CD4-positive, alpha-beta T cell treated with Interleukin-4 for 4 hours (primary cell): ENCODE measurements around the gene NOTCH1.

Source experiments
- DNase-seq: peaks from one replicate; pipeline ENCODE4 v3.0.0-alpha.2; 2020

NOTCH1 gene

DNA sequence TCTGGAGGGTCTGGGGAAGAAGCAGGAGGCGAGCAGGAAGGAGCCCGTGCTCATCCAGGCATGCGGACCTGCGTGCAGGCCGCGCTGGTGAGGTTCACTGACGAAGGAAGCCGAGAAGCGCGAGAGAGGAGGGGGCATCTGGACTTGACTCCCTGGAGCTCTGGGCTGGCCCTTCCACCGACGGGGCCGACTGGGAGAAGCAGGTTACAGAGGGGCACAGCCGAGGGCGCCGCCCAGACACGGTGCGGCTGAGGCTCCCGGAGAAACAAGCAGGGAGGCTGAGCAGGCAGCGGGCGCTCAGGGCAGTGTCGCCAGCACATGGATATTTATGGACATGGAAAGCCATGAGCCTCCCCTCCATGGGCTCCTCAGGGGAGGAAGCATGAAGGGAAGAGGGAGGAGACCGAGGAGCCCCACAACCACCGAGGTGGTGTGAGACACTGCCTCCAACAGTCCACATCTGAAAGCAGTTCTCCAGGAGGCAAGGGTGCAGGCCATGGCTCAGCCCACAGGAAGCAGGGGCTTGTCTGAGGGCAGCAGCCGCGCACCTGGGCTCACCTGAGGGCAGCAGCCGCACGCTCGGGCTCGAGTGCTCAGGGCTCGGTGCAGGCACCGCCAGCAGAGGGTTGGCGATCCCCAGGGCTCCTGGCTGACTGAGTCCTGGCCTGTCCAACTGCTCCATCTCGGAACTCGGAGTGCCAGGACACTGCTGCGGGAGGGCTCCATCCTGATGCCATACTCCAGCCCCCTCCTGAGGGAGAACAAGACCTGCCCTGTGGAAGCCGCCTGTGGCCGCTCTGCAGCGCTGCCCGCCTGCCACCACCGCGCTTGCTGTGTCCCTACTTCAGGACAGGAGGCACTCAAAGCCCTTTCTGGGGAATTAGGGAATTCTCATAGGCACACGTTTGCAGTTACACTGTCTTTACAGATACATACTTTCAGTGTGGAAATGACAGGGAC lies 90.5 kb downstream of the NOTCH1 start:
- DNase-seq: no peak

DNA sequence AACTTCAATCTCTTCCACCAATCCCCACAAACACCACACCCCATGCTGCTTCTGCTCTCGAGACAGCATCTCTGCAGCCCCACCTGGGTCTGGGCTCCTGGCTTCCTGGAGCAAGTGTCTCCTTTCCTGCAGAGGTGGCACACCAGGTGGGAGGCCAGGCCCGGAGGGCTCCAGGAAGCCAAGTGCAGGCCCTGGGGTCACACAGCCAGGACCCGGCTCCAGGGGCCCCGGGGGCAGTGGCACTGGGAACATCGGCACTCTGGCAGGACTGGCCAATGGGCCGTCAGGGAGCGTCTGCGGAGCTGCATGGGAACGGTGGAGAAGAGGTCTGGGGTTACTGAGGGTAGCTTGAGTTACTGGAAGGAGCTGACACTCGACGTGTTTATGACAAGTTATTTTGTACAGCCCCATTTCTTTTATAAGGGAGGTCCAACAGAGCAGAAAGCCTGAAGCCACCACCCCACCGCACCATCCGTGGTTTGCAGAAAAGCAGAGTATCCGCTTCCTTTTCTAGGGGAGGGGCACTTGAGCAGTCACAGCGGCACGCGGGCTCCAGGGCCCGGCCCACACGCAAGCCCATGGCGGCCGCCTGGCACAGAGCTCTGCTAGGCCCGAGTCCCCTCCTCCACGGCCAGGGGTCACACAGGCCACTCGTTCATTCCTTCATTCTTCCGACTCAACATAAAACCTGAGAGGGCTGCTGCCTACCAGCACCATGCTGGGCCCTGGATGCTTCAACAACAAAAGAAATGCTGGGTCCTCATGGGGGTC lies 91.6 kb downstream of the NOTCH1 start:
- DNase-seq: no peak

DNA sequence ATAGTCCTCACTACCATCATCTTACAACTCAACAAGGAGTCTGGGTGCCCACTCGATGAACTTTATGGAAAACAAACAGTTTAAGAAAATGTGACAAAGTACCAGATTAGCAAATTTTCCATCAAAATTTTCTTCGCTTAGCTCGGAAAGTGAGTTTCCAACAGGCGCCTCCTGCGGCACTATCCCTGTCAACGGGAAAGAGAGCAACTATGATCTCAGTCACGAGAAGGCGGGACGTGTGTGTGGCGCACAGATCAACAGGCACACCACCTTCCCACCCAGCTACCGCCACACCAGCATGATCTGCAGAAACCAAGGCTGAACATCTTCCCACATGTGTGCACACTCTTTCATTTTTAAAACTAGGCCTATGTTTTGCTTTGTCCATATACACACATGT lies 92.5 kb downstream of the NOTCH1 start:
- no peak for DNase-seq

DNA sequence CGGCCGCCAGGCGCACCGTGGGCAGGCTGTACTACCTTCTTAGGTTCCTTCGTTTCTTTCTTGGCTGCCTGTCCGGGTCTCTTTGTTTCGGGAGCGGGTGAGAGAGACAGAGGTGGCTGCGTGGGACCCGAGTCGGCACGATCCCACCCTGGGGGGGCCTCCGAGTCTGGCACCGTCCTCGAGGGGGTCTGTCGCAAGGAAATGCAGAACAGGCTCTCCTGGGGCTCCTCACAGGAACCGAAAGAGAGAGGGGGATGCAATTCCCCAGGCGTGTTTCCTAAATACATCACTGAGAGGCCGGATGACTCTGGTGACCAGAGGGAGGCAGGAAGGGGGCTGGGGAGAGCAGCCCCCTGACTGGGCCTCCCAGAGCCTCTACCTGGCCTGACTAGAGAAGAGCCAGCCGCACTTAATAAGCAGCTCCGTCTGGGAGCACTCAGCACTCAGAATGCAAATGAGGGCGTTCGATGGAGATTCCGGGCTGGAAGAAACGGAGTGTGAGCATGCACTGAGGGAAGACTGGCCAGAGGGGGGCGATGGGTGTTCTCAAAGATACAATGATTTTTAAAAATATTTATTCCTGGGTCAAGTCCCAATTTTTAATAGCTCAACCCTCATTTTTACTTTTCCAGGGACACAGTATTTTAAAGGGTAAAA lies 94.5 kb downstream of the NOTCH1 start:
- no peak for DNase-seq

DNA sequence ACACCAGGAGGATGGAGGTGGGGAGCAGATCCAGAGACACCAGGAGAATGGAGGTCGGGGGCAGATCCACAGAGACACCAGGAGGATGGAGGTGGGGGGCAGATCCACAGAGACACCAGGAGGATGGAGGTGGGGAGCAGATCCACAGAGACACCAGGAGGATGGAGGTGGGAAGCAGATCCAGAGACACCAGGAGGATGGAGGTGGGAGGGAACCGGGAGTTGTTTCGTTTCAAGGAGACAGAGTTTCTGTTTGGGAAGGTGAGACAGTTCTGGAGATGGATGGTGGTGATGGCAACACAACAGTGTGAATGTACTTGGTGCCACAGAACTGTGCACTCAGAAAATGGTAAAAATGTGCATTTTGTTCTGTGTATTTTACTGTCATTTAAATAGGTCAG lies 97.2 kb downstream of the NOTCH1 start:
- DNase-seq: no peak

DNA sequence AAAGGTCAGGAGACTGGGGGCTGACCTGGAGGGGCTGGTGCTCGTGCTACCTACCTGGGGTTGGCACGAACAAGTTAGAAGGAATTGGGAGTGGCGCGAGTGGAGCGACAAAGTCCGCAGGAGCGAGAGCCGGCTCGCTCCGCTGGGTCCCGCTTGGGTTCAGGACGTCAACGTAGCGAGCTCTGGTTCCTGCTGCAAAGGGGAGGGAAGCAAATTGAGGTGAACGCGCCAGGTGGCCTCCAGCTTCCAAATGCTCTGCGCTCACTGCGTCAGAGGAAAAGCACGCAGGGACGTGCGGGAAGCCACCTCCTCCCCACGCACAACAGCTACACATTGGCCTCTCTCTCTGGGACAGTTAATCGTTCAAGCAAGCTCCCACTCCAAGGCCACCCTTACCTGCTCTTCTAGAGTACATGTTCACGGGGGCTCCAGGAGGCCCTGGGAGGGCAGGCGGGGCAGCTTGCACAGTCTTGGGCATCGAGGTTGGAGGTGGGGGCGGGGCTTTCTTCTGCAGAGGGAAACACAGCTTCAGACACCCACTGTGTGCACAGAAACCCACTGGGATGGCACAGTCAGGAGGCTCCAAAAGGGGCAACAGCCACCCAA lies 98.6 kb downstream of the NOTCH1 start:
- DNase-seq: no peak

DNA sequence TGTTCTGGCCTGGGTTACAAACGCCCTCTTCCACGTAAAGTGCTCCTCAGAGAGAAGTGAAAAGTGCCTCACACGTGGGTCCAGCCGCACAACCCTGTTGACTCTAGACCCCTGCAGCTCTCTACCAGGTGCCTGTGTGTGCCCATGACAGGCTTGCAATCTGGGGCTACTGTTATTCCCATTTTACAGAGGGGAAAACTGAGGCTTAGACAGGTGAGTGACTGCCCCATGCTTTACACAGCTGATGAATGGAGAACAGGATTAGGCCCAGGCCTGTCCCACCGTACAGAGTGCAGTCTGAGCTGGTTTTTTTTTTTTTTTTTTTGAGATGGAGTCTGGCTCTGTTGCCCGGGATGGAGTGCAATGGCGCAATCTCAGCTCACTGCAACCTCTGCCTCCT lies 100.0 kb downstream of the NOTCH1 start:
- no peak for DNase-seq
